ENCODE measurements around the gene CAPN5.

The CAPN5 gene

DNA sequence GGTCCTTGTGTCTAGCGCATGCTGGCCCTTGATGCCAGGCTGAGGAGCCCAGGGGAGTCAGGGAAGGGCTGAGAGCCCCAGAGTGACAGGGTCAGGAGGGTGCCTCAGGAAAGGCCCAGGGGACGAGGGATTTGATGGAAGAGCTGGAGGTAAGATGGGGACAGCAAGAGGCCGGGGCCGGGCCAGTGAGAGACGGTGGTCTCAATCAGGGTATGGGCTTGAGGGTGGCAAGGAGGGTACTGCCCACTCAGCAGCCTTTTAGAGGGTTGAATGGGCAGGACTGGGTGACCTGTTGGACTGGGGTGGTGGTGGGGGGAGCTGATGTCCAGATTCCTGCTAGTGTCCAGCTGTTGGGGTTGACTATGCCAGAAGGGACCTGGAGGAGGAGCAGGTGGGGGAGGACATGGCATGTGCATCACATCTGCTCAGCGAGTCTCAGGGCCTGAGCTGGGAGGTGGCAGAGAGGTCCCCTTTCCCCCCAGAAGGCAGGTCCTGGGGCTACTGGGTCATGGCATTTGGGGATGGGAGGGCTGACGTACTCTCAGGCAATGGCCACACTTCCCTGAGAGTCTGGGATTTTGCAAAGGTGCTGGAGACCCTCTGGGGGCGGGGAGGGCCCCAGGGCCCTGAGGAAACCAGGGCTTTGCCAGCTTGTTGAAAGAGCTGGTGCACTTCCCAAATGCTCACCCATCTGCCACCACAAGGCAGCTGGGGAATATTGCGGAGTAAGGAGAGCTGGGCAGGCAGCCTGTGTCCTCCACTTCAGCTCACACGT lies 79.7 kb downstream of the CAPN5 start:
- TF ChIP-seq EZH2phosphoT487 (IDR thresholded peaks at IDR 0.05; ENCODE audit: borderline replicate concordance, low read length): no peak
- TF ChIP-seq, protein P1, sequence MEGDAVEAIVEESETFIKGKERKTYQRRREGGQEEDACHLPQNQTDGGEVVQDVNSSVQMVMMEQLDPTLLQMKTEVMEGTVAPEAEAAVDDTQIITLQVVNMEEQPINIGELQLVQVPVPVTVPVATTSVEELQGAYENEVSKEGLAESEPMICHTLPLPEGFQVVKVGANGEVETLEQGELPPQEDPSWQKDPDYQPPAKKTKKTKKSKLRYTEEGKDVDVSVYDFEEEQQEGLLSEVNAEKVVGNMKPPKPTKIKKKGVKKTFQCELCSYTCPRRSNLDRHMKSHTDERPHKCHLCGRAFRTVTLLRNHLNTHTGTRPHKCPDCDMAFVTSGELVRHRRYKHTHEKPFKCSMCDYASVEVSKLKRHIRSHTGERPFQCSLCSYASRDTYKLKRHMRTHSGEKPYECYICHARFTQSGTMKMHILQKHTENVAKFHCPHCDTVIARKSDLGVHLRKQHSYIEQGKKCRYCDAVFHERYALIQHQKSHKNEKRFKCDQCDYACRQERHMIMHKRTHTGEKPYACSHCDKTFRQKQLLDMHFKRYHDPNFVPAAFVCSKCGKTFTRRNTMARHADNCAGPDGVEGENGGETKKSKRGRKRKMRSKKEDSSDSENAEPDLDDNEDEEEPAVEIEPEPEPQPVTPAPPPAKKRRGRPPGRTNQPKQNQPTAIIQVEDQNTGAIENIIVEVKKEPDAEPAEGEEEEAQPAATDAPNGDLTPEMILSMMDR (IDR thresholded peaks at IDR 0.05; ENCODE audit: low read depth, low read length, poor library complexity, severe bottlenecking): no peak
- Histone ChIP-seq H3K27ac (ENCODE audit: low read depth, low read length) (no peak overlapping the region), H3K4me2 (ENCODE audit: low read length) (no peak overlapping the region), H3K9me3 (ENCODE audit: control insufficient read depth, insufficient read depth, low read length) (no peaks in the 10 kb centered on the region), H3K79me2 (ENCODE audit: control insufficient read depth, low read length) (no peaks in the 10 kb centered on the region), H3F3A (ENCODE audit: control insufficient read depth, insufficient read depth) (no peaks in the 10 kb centered on the region), H3K36me3 (ENCODE audit: control insufficient read depth, low read length) (no peaks in the 10 kb centered on the region), H3K9me2 (replicated peaks; ENCODE audit: control insufficient read depth, low read length) (no peaks in the 10 kb centered on the region), H3K27me3 (ENCODE audit: control insufficient read depth, low read length) (peaks cover 10% of the 10 kb centered on the region), H3K4me3 (ENCODE audit: low read length) (no peak overlapping the region), H3K4me1 (ENCODE audit: control insufficient read depth, low read length) (no peaks in the 10 kb centered on the region), H4K20me1 (ENCODE audit: control insufficient read depth, insufficient read depth, low read depth, low read length) (no peaks in the 10 kb centered on the region)

DNA sequence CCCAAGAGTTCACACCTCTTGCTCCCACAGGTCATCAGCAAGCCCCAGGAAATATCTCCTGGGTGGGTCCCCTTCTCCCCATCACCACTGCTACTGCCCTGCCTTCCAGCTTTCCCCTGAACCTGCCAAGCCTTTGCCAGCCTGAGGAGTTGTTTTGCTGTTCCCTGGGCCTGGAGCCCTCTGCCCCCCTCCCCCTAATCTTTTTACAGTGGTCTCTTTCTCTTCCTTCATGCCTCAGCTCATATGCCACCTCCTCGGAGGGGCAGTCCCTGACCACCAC lies 80.2 kb downstream of the CAPN5 start:
- Histone ChIP-seq H3K27me3 (ENCODE audit: control insufficient read depth, low read length) (peaks cover 10% of the 10 kb centered on the region), H3F3A (ENCODE audit: control insufficient read depth, insufficient read depth) (no peaks in the 10 kb centered on the region), H3K79me2 (ENCODE audit: control insufficient read depth, low read length) (no peaks in the 10 kb centered on the region), H3K4me1 (ENCODE audit: control insufficient read depth, low read length) (no peaks in the 10 kb centered on the region), H3K4me3 (ENCODE audit: low read length) (no peak overlapping the region), H3K4me2 (ENCODE audit: low read length) (no peak overlapping the region), H3K9me3 (ENCODE audit: control insufficient read depth, insufficient read depth, low read length) (no peaks in the 10 kb centered on the region), H4K20me1 (ENCODE audit: control insufficient read depth, insufficient read depth, low read depth, low read length) (no peaks in the 10 kb centered on the region), H3K27ac (ENCODE audit: low read depth, low read length) (no peak overlapping the region), H3K9me2 (replicated peaks; ENCODE audit: control insufficient read depth, low read length) (no peaks in the 10 kb centered on the region), H3K36me3 (ENCODE audit: control insufficient read depth, low read length) (no peaks in the 10 kb centered on the region)
- TF ChIP-seq, protein P1 (IDR thresholded peaks at IDR 0.05; ENCODE audit: low read depth, low read length, poor library complexity, severe bottlenecking): no peak
- TF ChIP-seq EZH2phosphoT487 (IDR thresholded peaks at IDR 0.05; ENCODE audit: borderline replicate concordance, low read length): no peak

DNA sequence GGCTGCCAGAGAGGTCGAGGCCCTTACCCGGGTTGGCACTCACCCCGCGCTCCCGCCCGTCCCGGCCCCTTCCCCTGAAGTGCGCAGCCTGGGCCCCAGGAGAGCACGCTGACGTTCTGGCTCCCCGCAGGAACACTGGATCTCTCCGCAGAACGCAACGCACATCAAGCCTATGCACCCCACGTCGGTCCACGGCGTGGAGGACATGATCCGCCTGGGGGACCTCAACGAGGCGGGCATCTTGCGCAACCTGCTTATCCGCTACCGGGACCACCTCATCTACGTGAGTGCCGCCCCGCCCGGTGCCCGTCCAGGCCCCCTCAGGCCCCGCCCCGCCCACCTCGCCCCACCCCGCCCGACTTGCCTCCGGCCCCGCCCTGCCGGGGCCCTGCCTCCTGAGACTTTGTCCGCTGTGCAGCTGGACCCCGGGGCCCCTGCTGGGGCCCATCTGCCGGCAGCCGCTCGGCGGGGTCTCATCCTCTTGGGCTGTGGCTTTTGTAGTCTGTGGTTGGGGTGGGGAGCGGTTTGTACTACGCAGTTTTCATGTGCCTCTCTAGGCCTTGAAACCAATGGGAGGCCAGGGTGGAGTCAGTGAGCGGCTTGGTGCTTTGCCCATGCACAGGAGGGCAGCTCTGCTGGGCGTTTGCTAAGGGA lies 81.0 kb downstream of the CAPN5 start:
- H4K20me1 ChIP-seq (ENCODE audit: control insufficient read depth, insufficient read depth, low read depth, low read length): no peaks in the 10 kb centered on the region
- no peak overlapping the region for H3K27ac ChIP-seq (ENCODE audit: low read depth, low read length)
- TF ChIP-seq, protein P1 (IDR thresholded peaks at IDR 0.05; ENCODE audit: low read depth, low read length, poor library complexity, severe bottlenecking): no peak
- TF ChIP-seq EZH2phosphoT487 (IDR thresholded peaks at IDR 0.05; ENCODE audit: borderline replicate concordance, low read length): no peak
- H3K4me1 ChIP-seq (ENCODE audit: control insufficient read depth, low read length): no peaks in the 10 kb centered on the region
- no peaks in the 10 kb centered on the region for H3K9me3 ChIP-seq (ENCODE audit: control insufficient read depth, insufficient read depth, low read length)
- no peak overlapping the region for H3K4me2 ChIP-seq (ENCODE audit: low read length)
- H3F3A ChIP-seq (ENCODE audit: control insufficient read depth, insufficient read depth): no peaks in the 10 kb centered on the region
- H3K79me2 ChIP-seq (ENCODE audit: control insufficient read depth, low read length): no peaks in the 10 kb centered on the region
- no peaks in the 10 kb centered on the region for H3K9me2 ChIP-seq (replicated peaks; ENCODE audit: control insufficient read depth, low read length)
- no peak overlapping the region for H3K4me3 ChIP-seq (ENCODE audit: low read length)
- no peaks in the 10 kb centered on the region for H3K36me3 ChIP-seq (ENCODE audit: control insufficient read depth, low read length)
- H3K27me3 ChIP-seq (ENCODE audit: control insufficient read depth, low read length): peaks cover 10% of the 10 kb centered on the region
